Tongue (tissue), 2 donors: ENCODE data around the gene MEIG1. TPM values are rescaled to one million over a fixed set of nuclear protein-coding genes. Genes with fewer than 3 reads are reported as not detected.
"Not testable (repeated sequence)": the region's sequence is repeated elsewhere in the genome, so short reads cannot be mapped to it uniquely, and the experiment has no call there.

Experiments used
- DNase-seq: peaks from one replicate; pipeline ENCODE4 v3.0.0-alpha.2; 2015
- total RNA-seq: library from RNA; depleted of rRNA; stranded (reverse); fragments of >200 nt; gene quantifications from one replicate; pipeline ENCODE4 v1.2.3, GENCODE V29; 2014

MEIG1 gene
- not detected for total RNA-seq

GRCh38 chr10:14959221-14960057 is at the start of gene MEIG1:
Gene MEIG1 (plus strand): TSS chr10:14959388. CDS start chr10:14966469, 7,081 bp downstream.
- DNase-seq: peak; percentile 96

GRCh38 chr10:14910953-14911352 is 48.2 kb upstream of the MEIG1 start:
- DNase-seq: no peak

- DNase-seq: no peak
These were observed 47.4 kb upstream of the MEIG1 start for GRCh38 chr10:14911801-14912200.

GRCh38 chr10:14916600-14916999 is 42.6 kb upstream of the MEIG1 start:
- DNase-seq: no peak

GRCh38 chr10:14917827-14918226 is 41.4 kb upstream of the MEIG1 start:
- no peak for DNase-seq

- no peak for DNase-seq
These were observed 40.2 kb upstream of the MEIG1 start for GRCh38 chr10:14918964-14919363.

GRCh38 chr10:14924013-14924412 is 35.2 kb upstream of the MEIG1 start:
- DNase-seq: no peak

GRCh38 chr10:14925268-14925667 is 33.9 kb upstream of the MEIG1 start:
- DNase-seq: no peak

- DNase-seq: no peak
These were observed 33.1 kb upstream of the MEIG1 start for GRCh38 chr10:14926061-14926470.

GRCh38 chr10:14926722-14927416 is 32.3 kb upstream of the MEIG1 start:
- DNase-seq: no peak

GRCh38 chr10:14930610-14931009 is 28.6 kb upstream of the MEIG1 start:
- DNase-seq: no peak

GRCh38 chr10:14936584-14936983 is 22.6 kb upstream of the MEIG1 start:
- no peak for DNase-seq

GRCh38 chr10:14938971-14939370 is 20.2 kb upstream of the MEIG1 start:
- DNase-seq: not testable (repeated sequence)

GRCh38 chr10:14942147-14942949 is 16.8 kb upstream of the MEIG1 start:
- not testable (repeated sequence) for DNase-seq

GRCh38 chr10:14942950-14943338 is 16.2 kb upstream of the MEIG1 start:
- not testable (repeated sequence) for DNase-seq

GRCh38 chr10:14945108-14945507 is 14.1 kb upstream of the MEIG1 start:
- DNase-seq: no peak

- no peak for DNase-seq
These were observed 11.9 kb upstream of the MEIG1 start for GRCh38 chr10:14947268-14947667.

GRCh38 chr10:14949291-14949690 is 9.9 kb upstream of the MEIG1 start:
- DNase-seq: no peak

- peak; percentile 11 for DNase-seq
These were observed 6.3 kb upstream of the MEIG1 start for GRCh38 chr10:14952851-14953423.

GRCh38 chr10:14953424-14954000 is 5.7 kb upstream of the MEIG1 start:
- no peak for DNase-seq

- DNase-seq: peak; percentile 96
These were observed 5.0 kb upstream of the MEIG1 start, which contains the start of gene DCLRE1C for GRCh38 chr10:14954001-14954770. Gene DCLRE1C (minus strand): TSS chr10:14954096. CDS start chr10:14954010, 86 bp downstream.
